HL-60 (cell line): ENCODE data around the gene AFAP1L2.

Source experiments
- DNase-seq, 2 experiments: peaks; one replicate each; pipeline ENCODE4 v3.0.0-alpha.2; 2010 to 2020; ENCODE audit warnings: low read depth in 1 of 2, low spot score in 1 of 2
- H3K27ac ChIP-seq: fragments of 250-450 bp; sonication (Bioruptor Pico); replicated peaks from 2 replicates; pipeline ENCODE4 v1.5.1; 2020; ENCODE audit warnings: mild to moderate bottlenecking, moderate library complexity
- H3K27me3 ChIP-seq: fragments of 250-450 bp; sonication (Bioruptor Pico); 2 replicates; pipeline ENCODE4 v1.5.1; 2021; ENCODE audit warnings: mild to moderate bottlenecking, moderate library complexity; ENCODE audit not compliant: insufficient read depth, poor library complexity, severe bottlenecking
- H3K4me3 ChIP-seq: replicated peaks from 2 replicates; pipeline ENCODE4 v1.5.1; 2011; ENCODE audit warnings: mild to moderate bottlenecking, control low read depth, low read length; ENCODE audit not compliant: insufficient read depth
- GABPA ChIP-seq: IDR thresholded peaks from 2 replicates; pipeline ENCODE4 v1.6.1; 2012; ENCODE audit warnings: low read depth
- POLR2AphosphoS5 ChIP-seq: IDR thresholded peaks from 2 replicates; pipeline ENCODE4 v1.6.1; 2012; ENCODE audit warnings: low read depth
- REST ChIP-seq: IDR thresholded peaks from 2 replicates; pipeline ENCODE4 v1.6.1; 2012; ENCODE audit warnings: low read depth; ENCODE audit not compliant: insufficient replicate concordance
- SPI1 ChIP-seq: IDR thresholded peaks from 2 replicates; pipeline ENCODE4 v1.6.1; 2012; ENCODE audit warnings: low read depth, mild to moderate bottlenecking, borderline replicate concordance
- TF ChIP-seq, protein P1 (sequence below): IDR thresholded peaks from one replicate; pipeline ENCODE4 v1.5.1; 2011; ENCODE audit warnings: low read length, control low read depth, inconsistent platforms; ENCODE audit not compliant: insufficient read depth

The AFAP1L2 gene

DNA sequence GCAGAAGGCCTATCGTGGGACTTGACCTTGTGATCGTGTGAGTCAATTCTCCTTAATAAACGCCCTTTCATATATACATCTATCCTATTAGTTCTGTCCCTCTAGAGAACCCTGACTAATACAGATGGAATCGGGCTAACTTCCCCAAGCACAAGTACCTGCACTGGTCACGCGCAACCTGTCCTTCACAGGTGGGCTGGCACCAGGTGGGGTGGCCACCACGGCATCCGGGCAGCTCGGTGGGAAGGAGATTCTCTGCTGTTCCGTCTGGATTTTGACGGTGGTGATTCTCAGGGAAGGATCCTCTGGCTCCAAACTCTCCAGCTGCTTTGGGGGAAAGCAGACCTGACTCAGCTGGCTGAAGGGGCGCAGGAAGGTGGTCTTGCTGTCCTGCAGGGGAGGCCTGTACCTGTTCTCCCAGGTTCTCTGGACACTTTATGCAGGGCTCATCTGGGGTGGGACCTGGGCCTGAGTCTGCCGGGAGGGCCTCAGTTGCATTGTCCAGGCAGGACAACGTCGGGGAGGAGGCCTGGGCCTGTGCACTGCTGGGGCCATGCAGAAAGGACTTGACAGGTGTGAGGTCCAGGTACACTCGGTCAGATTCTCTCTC, 104.2 kb downstream of the AFAP1L2 start:
- Histone ChIP-seq H3K4me3 (no peak overlapping the region), H3K27ac (no peak overlapping the region), H3K27me3 (no peaks in the 10 kb centered on the region)
- TF ChIP-seq GABPA (no peak), POLR2AphosphoS5 (no peak), REST (no peak), SPI1 (no peak)
- TF ChIP-seq, protein P1, sequence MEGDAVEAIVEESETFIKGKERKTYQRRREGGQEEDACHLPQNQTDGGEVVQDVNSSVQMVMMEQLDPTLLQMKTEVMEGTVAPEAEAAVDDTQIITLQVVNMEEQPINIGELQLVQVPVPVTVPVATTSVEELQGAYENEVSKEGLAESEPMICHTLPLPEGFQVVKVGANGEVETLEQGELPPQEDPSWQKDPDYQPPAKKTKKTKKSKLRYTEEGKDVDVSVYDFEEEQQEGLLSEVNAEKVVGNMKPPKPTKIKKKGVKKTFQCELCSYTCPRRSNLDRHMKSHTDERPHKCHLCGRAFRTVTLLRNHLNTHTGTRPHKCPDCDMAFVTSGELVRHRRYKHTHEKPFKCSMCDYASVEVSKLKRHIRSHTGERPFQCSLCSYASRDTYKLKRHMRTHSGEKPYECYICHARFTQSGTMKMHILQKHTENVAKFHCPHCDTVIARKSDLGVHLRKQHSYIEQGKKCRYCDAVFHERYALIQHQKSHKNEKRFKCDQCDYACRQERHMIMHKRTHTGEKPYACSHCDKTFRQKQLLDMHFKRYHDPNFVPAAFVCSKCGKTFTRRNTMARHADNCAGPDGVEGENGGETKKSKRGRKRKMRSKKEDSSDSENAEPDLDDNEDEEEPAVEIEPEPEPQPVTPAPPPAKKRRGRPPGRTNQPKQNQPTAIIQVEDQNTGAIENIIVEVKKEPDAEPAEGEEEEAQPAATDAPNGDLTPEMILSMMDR: no peak
- no peak for DNase-seq

- DNase-seq: no peak
- H3K27me3 ChIP-seq: no peaks in the 10 kb centered on the region
- TF ChIP-seq GABPA (no peak), POLR2AphosphoS5 (no peak), REST (no peak), SPI1 (no peak)
- TF ChIP-seq, protein P1: no peak
- H3K27ac ChIP-seq: no peak overlapping the region
- H3K4me3 ChIP-seq: no peak overlapping the region
Measured at GRCh38 chr10:114297136-114297705, 107.1 kb downstream of the AFAP1L2 start.

DNA sequence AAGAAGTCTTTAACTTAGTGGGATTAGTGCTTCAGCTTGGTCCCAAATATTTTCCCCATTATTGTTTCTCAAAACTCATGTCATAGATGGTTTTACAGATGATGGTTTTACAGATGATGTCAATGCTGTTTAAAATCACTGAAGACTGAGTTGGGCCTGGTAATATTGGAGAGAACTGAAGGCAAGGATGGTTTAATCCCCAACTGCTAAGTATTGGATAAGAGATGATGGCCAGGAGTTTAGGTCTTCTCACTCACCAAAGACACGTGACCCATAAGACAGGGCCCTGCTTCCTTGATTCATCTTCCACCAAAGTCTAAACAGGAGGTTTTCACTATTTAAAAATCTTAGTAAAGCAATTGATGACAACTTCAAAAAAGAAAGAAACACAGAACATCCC, 108.9 kb downstream of the AFAP1L2 start:
- Histone ChIP-seq H3K4me3 (no peak overlapping the region), H3K27ac (no peak overlapping the region), H3K27me3 (no peaks in the 10 kb centered on the region)
- TF ChIP-seq SPI1: no peak
- no peak for TF ChIP-seq GABPA
- TF ChIP-seq, protein P1: no peak
- TF ChIP-seq POLR2AphosphoS5: no peak
- no peak for TF ChIP-seq REST
- DNase-seq: no peak
